Mesendoderm (in vitro differentiated cells): ENCODE results near the gene TRAM2.
A peak's percentile ranks its signal among the peaks of the same experiment; 100 is the strongest.

Source experiments
- DNase-seq: peaks from one replicate; pipeline ENCODE4 v3.0.0; 2013
- H2AK5ac ChIP-seq: 2 replicates; pipeline ENCODE4 v1.6.1; 2013; ENCODE audit warnings: low read length, inconsistent platforms
- H2BK120ac ChIP-seq: 2 replicates; pipeline ENCODE4 v1.6.1; 2013; ENCODE audit warnings: low read depth, mild to moderate bottlenecking, low read length, moderate library complexity, mixed read lengths
- H2BK15ac ChIP-seq: replicated peaks from 2 replicates; pipeline ENCODE4 v1.6.1; 2013; ENCODE audit warnings: low read depth, mild to moderate bottlenecking, moderate library complexity
- H2BK5ac ChIP-seq: 2 replicates; pipeline ENCODE4 v1.6.1; 2013; ENCODE audit warnings: low read length, inconsistent platforms
- H3K18ac ChIP-seq: 2 replicates; pipeline ENCODE4 v1.6.1; 2013; ENCODE audit warnings: mild to moderate bottlenecking, low read length, mixed read lengths
- H3K23ac ChIP-seq: one replicate; pipeline ENCODE4 v1.6.1; 2013; ENCODE audit warnings: low read length
- H3K27ac ChIP-seq: 2 replicates; pipeline ENCODE4 v1.5.1; 2013; ENCODE audit warnings: low read depth, mild to moderate bottlenecking, inconsistent platforms, low read length, moderate library complexity
- H3K27me3 ChIP-seq: 2 replicates; pipeline ENCODE4 v1.6.1; 2013; ENCODE audit warnings: low read length, control low read depth, mild to moderate bottlenecking, inconsistent platforms; ENCODE audit not compliant: insufficient read depth, poor library complexity
- H3K36me3 ChIP-seq: 2 replicates; pipeline ENCODE4 v1.6.1; 2013; ENCODE audit warnings: low read length, inconsistent platforms; ENCODE audit not compliant: control insufficient read depth, insufficient read depth
- H3K4ac ChIP-seq: one replicate; pipeline ENCODE4 v1.6.1; 2013; ENCODE audit warnings: low read depth, mild to moderate bottlenecking, low read length, moderate library complexity
- H3K4me1 ChIP-seq: 2 replicates; pipeline ENCODE4 v1.6.1; 2013; ENCODE audit warnings: low read depth, low read length, inconsistent platforms; ENCODE audit not compliant: control insufficient read depth
- H3K4me2 ChIP-seq: 2 replicates; pipeline ENCODE4 v1.6.1; 2013; ENCODE audit warnings: low read length
- H3K4me3 ChIP-seq: 2 replicates; pipeline ENCODE4 v1.5.1; 2013; ENCODE audit warnings: mild to moderate bottlenecking, low read length
- H3K56ac ChIP-seq: one replicate; pipeline ENCODE4 v1.6.1; 2013; ENCODE audit warnings: low read length
- H3K79me1 ChIP-seq: 2 replicates; pipeline ENCODE4 v1.6.1; 2013; ENCODE audit warnings: low read length, inconsistent platforms
- H3K79me2 ChIP-seq: 2 replicates; pipeline ENCODE4 v1.6.1; 2013; ENCODE audit warnings: mild to moderate bottlenecking, low read length; ENCODE audit not compliant: control insufficient read depth, insufficient read depth
- H3K9ac ChIP-seq: 2 replicates; pipeline ENCODE4 v1.6.1; 2013; ENCODE audit warnings: low read length, inconsistent platforms
- H4K5ac ChIP-seq: one replicate; pipeline ENCODE4 v1.6.1; 2013; ENCODE audit warnings: low read length
- H4K8ac ChIP-seq: one replicate; pipeline ENCODE4 v1.6.1; 2013; ENCODE audit warnings: low read depth, mild to moderate bottlenecking, control low read depth, low read length, moderate library complexity
- WGBS: extraction: QIAGEN DNeasy Blood & Tissue Kit; methylation state at CpG from one replicate; pipeline ENCODE4 v1.1.7; 2013; ENCODE audit warnings: low lambda C conversion rate, missing lambda C conversion rate; ENCODE audit not compliant: insufficient coverage; ENCODE audit errors: extremely low coverage; 5-methylcytosine and 5-hydroxymethylcytosine counted together

TRAM2 gene

GRCh38 chr6:52531396-52531795, 45.5 kb downstream of the TRAM2 start:
- H3K79me2 ChIP-seq = peaks cover 2% of the 10 kb centered on the region
- H4K8ac ChIP-seq = no peak overlapping the region
- no peak overlapping the region for H3K23ac ChIP-seq
- no peak overlapping the region for H2BK5ac ChIP-seq
- no peaks in the 10 kb centered on the region for H3K27me3 ChIP-seq
- H3K27ac ChIP-seq = no peak overlapping the region
- H3K79me1 ChIP-seq = peaks cover 4% of the 10 kb centered on the region
- H3K4me3 ChIP-seq = no peak overlapping the region
- H3K4me1 ChIP-seq = peaks cover 4% of the 10 kb centered on the region
- H3K18ac ChIP-seq = no peak overlapping the region
- no peak overlapping the region for H2AK5ac ChIP-seq
- H3K56ac ChIP-seq = no peak overlapping the region
- WGBS = no CpG with 5 or more reads among the region's 4 CpGs
- no peaks in the 10 kb centered on the region for H3K36me3 ChIP-seq
- H3K9ac ChIP-seq = no peak overlapping the region
- no peak overlapping the region for H2BK15ac ChIP-seq
- no peak overlapping the region for H3K4ac ChIP-seq
- no peak overlapping the region for H3K4me2 ChIP-seq
- no peak overlapping the region for H2BK120ac ChIP-seq
- no peak overlapping the region for H4K5ac ChIP-seq
- no peak for DNase-seq

GRCh38 chr6:52530351-52530750, 46.5 kb downstream of the TRAM2 start:
- no peak for DNase-seq
- H3K4ac ChIP-seq = no peak overlapping the region
- H3K79me2 ChIP-seq = no peaks in the 10 kb centered on the region
- H3K56ac ChIP-seq = no peak overlapping the region
- peaks cover 1% of the 10 kb centered on the region for H3K79me1 ChIP-seq
- H3K27me3 ChIP-seq = no peaks in the 10 kb centered on the region
- H3K27ac ChIP-seq = no peak overlapping the region
- H3K36me3 ChIP-seq = no peaks in the 10 kb centered on the region
- H2BK120ac ChIP-seq = no peak overlapping the region
- H3K4me2 ChIP-seq = no peak overlapping the region
- H3K9ac ChIP-seq = no peak overlapping the region
- no peaks in the 10 kb centered on the region for H3K4me1 ChIP-seq
- no CpG with 5 or more reads among the region's 10 CpGs for WGBS
- no peak overlapping the region for H4K8ac ChIP-seq
- H2AK5ac ChIP-seq = no peak overlapping the region
- H4K5ac ChIP-seq = no peak overlapping the region
- no peak overlapping the region for H3K23ac ChIP-seq
- H2BK15ac ChIP-seq = no peak overlapping the region
- H3K4me3 ChIP-seq = no peak overlapping the region
- no peak overlapping the region for H3K18ac ChIP-seq
- no peak overlapping the region for H2BK5ac ChIP-seq

- no CpG with 5 or more reads among the region's 8 CpGs for WGBS
- Histone ChIP-seq H3K4ac (peak overlapping the region; percentile 9), H3K27me3 (no peaks in the 10 kb centered on the region), H3K4me3 (no peak overlapping the region), H2BK5ac (no peak overlapping the region), H3K9ac (no peak overlapping the region), H4K5ac (no peak overlapping the region), H4K8ac (no peak overlapping the region), H2AK5ac (no peak overlapping the region), H3K36me3 (no peaks in the 10 kb centered on the region), H3K18ac (no peak overlapping the region), H3K56ac (no peak overlapping the region), H2BK120ac (no peak overlapping the region), H3K79me2 (no peaks in the 10 kb centered on the region), H3K27ac (no peak overlapping the region), H3K4me1 (no peaks in the 10 kb centered on the region), H3K23ac (no peak overlapping the region), H3K79me1 (peaks cover 1% of the 10 kb centered on the region), H3K4me2 (no peak overlapping the region), H2BK15ac (no peak overlapping the region)
- no peak for DNase-seq
Observed at GRCh38 chr6:52529311-52529710, 47.5 kb downstream of the TRAM2 start.

GRCh38 chr6:52527436-52527835, 49.4 kb downstream of the TRAM2 start:
- Histone ChIP-seq H3K4ac (no peak overlapping the region), H3K18ac (no peak overlapping the region), H4K8ac (no peak overlapping the region), H4K5ac (no peak overlapping the region), H2AK5ac (no peak overlapping the region), H2BK5ac (no peak overlapping the region), H3K4me3 (no peak overlapping the region), H3K23ac (no peak overlapping the region), H3K36me3 (no peaks in the 10 kb centered on the region), H2BK15ac (no peak overlapping the region), H3K56ac (no peak overlapping the region), H2BK120ac (no peak overlapping the region), H3K4me2 (no peak overlapping the region), H3K79me1 (peaks cover 1% of the 10 kb centered on the region), H3K27ac (no peak overlapping the region), H3K4me1 (peaks cover 2% of the 10 kb centered on the region), H3K9ac (no peak overlapping the region), H3K79me2 (no peaks in the 10 kb centered on the region), H3K27me3 (no peaks in the 10 kb centered on the region)
- no peak for DNase-seq
- WGBS = no CpG with 5 or more reads among the region's 7 CpGs

GRCh38 chr6:52526634-52527033, 50.2 kb downstream of the TRAM2 start:
- H2AK5ac ChIP-seq = no peak overlapping the region
- H4K8ac ChIP-seq = no peak overlapping the region
- H3K4me1 ChIP-seq = peaks cover 2% of the 10 kb centered on the region
- H4K5ac ChIP-seq = no peak overlapping the region
- H3K23ac ChIP-seq = no peak overlapping the region
- H2BK15ac ChIP-seq = no peak overlapping the region
- no peaks in the 10 kb centered on the region for H3K27me3 ChIP-seq
- peak; percentile 71 for DNase-seq
- no peak overlapping the region for H3K9ac ChIP-seq
- no peak overlapping the region for H2BK5ac ChIP-seq
- H3K18ac ChIP-seq = no peak overlapping the region
- no peak overlapping the region for H3K4ac ChIP-seq
- H2BK120ac ChIP-seq = no peak overlapping the region
- H3K4me3 ChIP-seq = no peak overlapping the region
- WGBS = no CpG with 5 or more reads among the region's 4 CpGs
- no peak overlapping the region for H3K56ac ChIP-seq
- H3K36me3 ChIP-seq = no peaks in the 10 kb centered on the region
- no peak overlapping the region for H3K4me2 ChIP-seq
- peaks cover 1% of the 10 kb centered on the region for H3K79me1 ChIP-seq
- no peaks in the 10 kb centered on the region for H3K79me2 ChIP-seq
- H3K27ac ChIP-seq = no peak overlapping the region

GRCh38 chr6:52524918-52525317, 51.9 kb downstream of the TRAM2 start:
- no peak overlapping the region for H4K8ac ChIP-seq
- H3K27ac ChIP-seq = no peak overlapping the region
- H3K4ac ChIP-seq = no peak overlapping the region
- no peaks in the 10 kb centered on the region for H3K27me3 ChIP-seq
- H3K9ac ChIP-seq = no peak overlapping the region
- H3K4me2 ChIP-seq = no peak overlapping the region
- H3K4me1 ChIP-seq = peaks cover 2% of the 10 kb centered on the region
- no peak overlapping the region for H3K56ac ChIP-seq
- H2BK15ac ChIP-seq = no peak overlapping the region
- no peak overlapping the region for H3K23ac ChIP-seq
- WGBS = no CpG with 5 or more reads among the region's 4 CpGs
- H3K18ac ChIP-seq = no peak overlapping the region
- H3K4me3 ChIP-seq = no peak overlapping the region
- H2AK5ac ChIP-seq = no peak overlapping the region
- no peaks in the 10 kb centered on the region for H3K36me3 ChIP-seq
- no peaks in the 10 kb centered on the region for H3K79me2 ChIP-seq
- no peak overlapping the region for H2BK120ac ChIP-seq
- no peak overlapping the region for H2BK5ac ChIP-seq
- DNase-seq = no peak
- H3K79me1 ChIP-seq = peaks cover 1% of the 10 kb centered on the region
- H4K5ac ChIP-seq = no peak overlapping the region
